ENCODE data around the gene PDK3.
A peak's percentile ranks its signal among the peaks of the same experiment; 100 is the strongest.

PDK3 gene

DNA sequence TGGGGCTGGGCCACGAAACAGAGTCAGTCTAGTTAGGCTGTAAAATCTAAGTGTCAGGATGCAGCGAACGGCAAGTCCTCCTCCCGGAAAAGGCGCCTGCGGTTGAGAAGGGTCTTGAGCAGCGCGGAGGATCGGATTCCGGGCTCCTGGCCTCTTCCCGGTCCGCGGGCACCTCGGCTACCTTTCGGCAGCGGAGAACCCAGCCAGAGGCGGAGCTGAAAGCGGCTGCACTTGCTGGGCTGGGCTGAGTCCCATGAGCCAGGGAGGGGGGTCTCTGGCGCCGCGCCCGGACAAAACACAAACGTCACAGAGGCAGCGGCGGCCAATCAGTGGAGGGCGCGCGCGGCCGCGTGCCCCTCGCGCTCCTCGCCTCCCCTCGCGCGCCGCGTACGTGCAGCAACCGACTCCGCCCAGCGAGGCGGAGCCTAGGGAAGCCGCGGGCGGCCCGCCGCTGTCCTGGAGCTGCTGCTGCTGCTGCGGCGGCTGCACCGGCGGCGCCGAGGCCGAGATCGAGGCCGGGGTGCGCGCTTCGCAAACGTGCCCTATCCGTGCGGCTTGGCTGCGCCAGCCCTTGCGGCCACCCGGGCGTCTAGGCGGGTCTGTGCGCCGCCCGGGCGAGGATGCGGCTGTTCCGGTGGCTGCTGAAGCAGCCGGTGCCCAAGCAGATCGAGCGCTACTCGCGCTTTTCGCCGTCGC lies at the start of gene PDK3:
Gene PDK3, plus strand, starts transcription at position 451 of the 696 bp plus-strand sequence. Its CDS starts 170 bp downstream, at position 621.
- H3K9ac ChIP-seq (ENCODE audit: low read depth, low read length) = peak within 1 kb of the TSS; percentile 82
- H4K20me1 ChIP-seq (ENCODE audit: insufficient read depth, low read length) = no peaks in the 10 kb centered on the region
- no peaks in the 10 kb centered on the region; the same call in 1 of the 2 replicates for H3K36me3 ChIP-seq (ENCODE audit: insufficient read depth, low read length)
- TF ChIP-seq, protein P1, sequence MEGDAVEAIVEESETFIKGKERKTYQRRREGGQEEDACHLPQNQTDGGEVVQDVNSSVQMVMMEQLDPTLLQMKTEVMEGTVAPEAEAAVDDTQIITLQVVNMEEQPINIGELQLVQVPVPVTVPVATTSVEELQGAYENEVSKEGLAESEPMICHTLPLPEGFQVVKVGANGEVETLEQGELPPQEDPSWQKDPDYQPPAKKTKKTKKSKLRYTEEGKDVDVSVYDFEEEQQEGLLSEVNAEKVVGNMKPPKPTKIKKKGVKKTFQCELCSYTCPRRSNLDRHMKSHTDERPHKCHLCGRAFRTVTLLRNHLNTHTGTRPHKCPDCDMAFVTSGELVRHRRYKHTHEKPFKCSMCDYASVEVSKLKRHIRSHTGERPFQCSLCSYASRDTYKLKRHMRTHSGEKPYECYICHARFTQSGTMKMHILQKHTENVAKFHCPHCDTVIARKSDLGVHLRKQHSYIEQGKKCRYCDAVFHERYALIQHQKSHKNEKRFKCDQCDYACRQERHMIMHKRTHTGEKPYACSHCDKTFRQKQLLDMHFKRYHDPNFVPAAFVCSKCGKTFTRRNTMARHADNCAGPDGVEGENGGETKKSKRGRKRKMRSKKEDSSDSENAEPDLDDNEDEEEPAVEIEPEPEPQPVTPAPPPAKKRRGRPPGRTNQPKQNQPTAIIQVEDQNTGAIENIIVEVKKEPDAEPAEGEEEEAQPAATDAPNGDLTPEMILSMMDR (IDR thresholded peaks at IDR 0.05; ENCODE audit: borderline replicate concordance, extremely low read depth, low read length, poor library complexity, severe bottlenecking) = no peak
- TF ChIP-seq EZH2 (IDR thresholded peaks at IDR 0.05; ENCODE audit: borderline replicate concordance, low read depth, low read length, severe bottlenecking) = no peak
- no peaks in the 10 kb centered on the region for H3K27me3 ChIP-seq (ENCODE audit: insufficient read depth, low read length, poor library complexity)
- H3K9me3 ChIP-seq (ENCODE audit: insufficient read depth, low read length, severe bottlenecking) = no peaks in the 10 kb centered on the region
- H2AFZ ChIP-seq (ENCODE audit: low read depth, low read length) = peak within 1 kb of the TSS; percentile 87
- DNase-seq = peak; percentile 91
- H3K4me2 ChIP-seq (ENCODE audit: insufficient read depth, low read length) = peak within 1 kb of the TSS; percentile 88
- H3K27ac ChIP-seq (ENCODE audit: low read length) = peak within 1 kb of the TSS; percentile 83
- ATAC-seq (ENCODE audit: insufficient read depth, low read depth) = peak; percentile 94
- H3K4me3 ChIP-seq (ENCODE audit: low read depth in 1 of 2, low read length in 2 of 2) = peak within 1 kb of the TSS; percentile 72 to 80
- H3K79me2 ChIP-seq (ENCODE audit: insufficient read depth, low read length) = peaks cover 44% of the 10 kb centered on the region
- peaks cover 40% of the 10 kb centered on the region for H3K4me1 ChIP-seq (ENCODE audit: insufficient read depth, low read length)

DNA sequence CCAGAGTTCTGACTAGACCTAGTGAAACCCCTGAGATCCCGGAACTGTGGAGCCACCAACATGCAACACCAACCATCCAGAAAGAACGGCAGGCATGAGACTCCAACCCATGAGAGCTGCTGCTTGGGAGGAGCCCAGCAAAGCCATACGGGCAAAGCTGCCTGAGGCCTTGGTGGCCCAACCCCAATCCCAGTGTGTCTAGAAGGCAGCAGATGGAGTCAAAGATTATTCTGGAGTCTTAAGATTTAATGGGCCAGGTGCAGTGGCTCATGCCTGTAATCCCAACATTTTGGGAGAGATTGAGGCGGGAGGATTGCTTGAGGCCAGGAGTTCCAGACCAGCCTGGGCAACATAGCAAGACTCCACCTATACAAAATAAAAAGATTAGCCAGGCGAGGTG lies 49.2 kb upstream of the PDK3 start:
- Histone ChIP-seq H2AFZ (ENCODE audit: low read depth, low read length) (no peak overlapping the region), H3K4me2 (ENCODE audit: insufficient read depth, low read length) (no peak overlapping the region), H3K4me3 (ENCODE audit: low read depth in 1 of 2, low read length in 2 of 2) (no peak overlapping the region), H3K27me3 (ENCODE audit: insufficient read depth, low read length, poor library complexity) (no peaks in the 10 kb centered on the region), H3K36me3 (ENCODE audit: insufficient read depth, low read length) (no peaks in the 10 kb centered on the region), H3K79me2 (ENCODE audit: insufficient read depth, low read length) (no peaks in the 10 kb centered on the region), H3K9ac (ENCODE audit: low read depth, low read length) (no peak overlapping the region), H3K27ac (ENCODE audit: low read length) (no peak overlapping the region), H3K4me1 (ENCODE audit: insufficient read depth, low read length) (no peaks in the 10 kb centered on the region), H3K9me3 (ENCODE audit: insufficient read depth, low read length, severe bottlenecking) (no peaks in the 10 kb centered on the region), H4K20me1 (ENCODE audit: insufficient read depth, low read length) (no peaks in the 10 kb centered on the region)
- DNase-seq (no peak), ATAC-seq (ENCODE audit: insufficient read depth, low read depth) (no peak)
- TF ChIP-seq, protein P1 (IDR thresholded peaks at IDR 0.05; ENCODE audit: borderline replicate concordance, extremely low read depth, low read length, poor library complexity, severe bottlenecking) = no peak
- no peak for TF ChIP-seq EZH2 (IDR thresholded peaks at IDR 0.05; ENCODE audit: borderline replicate concordance, low read depth, low read length, severe bottlenecking)

DNA sequence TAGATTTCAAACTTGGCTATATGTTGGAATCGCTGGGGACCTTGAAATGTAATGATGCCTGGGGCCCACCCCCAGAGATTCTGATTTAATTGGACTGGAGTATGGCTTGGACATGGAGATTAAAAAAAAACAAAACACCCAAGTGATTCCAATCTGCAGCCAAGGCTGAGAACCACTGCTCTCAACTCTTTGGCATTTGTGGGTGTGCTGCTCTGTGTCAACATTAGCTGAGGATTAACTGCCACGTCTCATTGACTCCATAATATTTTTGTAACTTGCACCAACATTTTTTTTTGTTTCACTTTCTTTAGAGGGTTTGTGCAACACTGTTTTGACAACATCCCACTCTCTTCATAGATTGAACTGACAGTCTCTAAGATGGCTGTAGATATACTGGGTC lies 41.1 kb upstream of the PDK3 start:
- Histone ChIP-seq H3K9ac (ENCODE audit: low read depth, low read length) (no peak overlapping the region), H3K27me3 (ENCODE audit: insufficient read depth, low read length, poor library complexity) (no peaks in the 10 kb centered on the region), H2AFZ (ENCODE audit: low read depth, low read length) (no peak overlapping the region), H3K79me2 (ENCODE audit: insufficient read depth, low read length) (no peaks in the 10 kb centered on the region), H4K20me1 (ENCODE audit: insufficient read depth, low read length) (no peaks in the 10 kb centered on the region), H3K9me3 (ENCODE audit: insufficient read depth, low read length, severe bottlenecking) (no peaks in the 10 kb centered on the region), H3K4me1 (ENCODE audit: insufficient read depth, low read length) (peaks cover 15% of the 10 kb centered on the region; the same call in 1 of the 2 replicates), H3K27ac (ENCODE audit: low read length) (no peak overlapping the region), H3K4me2 (ENCODE audit: insufficient read depth, low read length) (no peak overlapping the region), H3K36me3 (ENCODE audit: insufficient read depth, low read length) (no peaks in the 10 kb centered on the region), H3K4me3 (ENCODE audit: low read depth in 1 of 2, low read length in 2 of 2) (no peak overlapping the region)
- no peak for DNase-seq
- ATAC-seq (ENCODE audit: insufficient read depth, low read depth) = no peak
- TF ChIP-seq EZH2 (IDR thresholded peaks at IDR 0.05; ENCODE audit: borderline replicate concordance, low read depth, low read length, severe bottlenecking) = no peak
- TF ChIP-seq, protein P1 (IDR thresholded peaks at IDR 0.05; ENCODE audit: borderline replicate concordance, extremely low read depth, low read length, poor library complexity, severe bottlenecking) = no peak
